GM12878 (cell line): ENCODE measurements around the gene TAS2R9. TPM values are rescaled to one million over a fixed set of nuclear protein-coding genes. Genes with fewer than 3 reads are reported as not detected.

Experiments
- ATAC-seq: fragments of 200-7000 bp; cut with Tn5 transposase; 3 replicates; pipeline ENCODE4 v1.9.1; 2020; ENCODE audit warnings: mild to moderate bottlenecking, moderate library complexity
- BruUV-seq: library from RNA; stranded (reverse); fragments of 400-500 nt; replicated peaks from 2 replicates; lab custom pipeline; 2021; lab: Mats Ljungman, UMichigan
- CTCF ChIA-PET: fragments of 300-600 bp; sonication (Branson Sonifier 250); formaldehyde crosslinking; extraction: SDS; loops from one replicate; lab custom pipeline; 2021; ENCODE audit warnings: inconsistent platforms; lab: Yijun Ruan, JAX
- POLR2A ChIA-PET: fragments of 350-600 bp; formaldehyde crosslinking; extraction: SDS; loops from one replicate; lab custom pipeline; 2021; ENCODE audit warnings: inconsistent platforms; lab: Charles Lee
- RAD21 ChIA-PET: fragments of 300-600 bp; sonication (Branson Sonifier 250); formaldehyde crosslinking; loops from one replicate; lab custom pipeline; 2023; ENCODE audit warnings: antibody characterized with exemption; ENCODE audit not compliant: unreplicated experiment; lab: Charles Lee
- SMC1A ChIA-PET: fragments of 300-600 bp; sonication (Branson Sonifier 250); formaldehyde crosslinking; loops from one replicate; lab custom pipeline; 2023; ENCODE audit not compliant: unreplicated experiment, uncharacterized antibody; lab: Charles Lee
- DNase-seq: peaks from one replicate; pipeline ENCODE4 v3.0.0-alpha.2; 2011; ENCODE audit warnings: low read depth, low spot score
- FAIRE-seq: peaks from 3 replicates; lab custom pipeline; 2011; peaks lifted over from hg19 to GRCh38; lab: Jason Lieb, UNC
- H2AFZ ChIP-seq: 2 replicates; pipeline ENCODE4 v1.6.0; 2011; ENCODE audit warnings: low read depth, low read length, control low read depth; ENCODE audit not compliant: control insufficient read depth
- H3K27ac ChIP-seq: 2 replicates; pipeline ENCODE4 v1.5.1; 2011; ENCODE audit warnings: control low read depth; ENCODE audit not compliant: control insufficient read depth, insufficient read depth
- H3K27me3 ChIP-seq, 2 experiments: replicated peaks in 1 of 2; 2 replicates each; pipeline versions ENCODE4 v1.6.0 to v1.6.1; 2011; ENCODE audit warnings: low read length in 1 of 2; ENCODE audit not compliant: control insufficient read depth in 2 of 2, insufficient read depth in 2 of 2
- H3K36me3 ChIP-seq, 2 experiments: 2 replicates each; pipeline ENCODE4 v1.5.1; 2011; ENCODE audit warnings: low read length in 1 of 2; ENCODE audit not compliant: control insufficient read depth in 2 of 2, insufficient read depth in 2 of 2
- H3K4me1 ChIP-seq: 2 replicates; pipeline ENCODE4 v1.6.1; 2011; ENCODE audit warnings: mild to moderate bottlenecking, low read length, moderate library complexity, mixed read lengths; ENCODE audit not compliant: control insufficient read depth, insufficient read depth
- H3K4me2 ChIP-seq: 2 replicates; pipeline ENCODE4 v1.6.0; 2011; ENCODE audit warnings: control low read depth; ENCODE audit not compliant: control insufficient read depth, insufficient read depth
- H3K4me3 ChIP-seq: fragments of 200-600 bp; sonication (generic); 2 replicates; pipeline ENCODE4 v1.5.1; 2016
- H3K79me2 ChIP-seq: 2 replicates; pipeline ENCODE4 v1.6.0; 2011; ENCODE audit warnings: low read length; ENCODE audit not compliant: control insufficient read depth, insufficient read depth
- H3K9ac ChIP-seq: 2 replicates; pipeline ENCODE4 v1.8.0; 2011; ENCODE audit warnings: low read length, control low read depth, mixed read lengths; ENCODE audit not compliant: control insufficient read depth, insufficient read depth
- H3K9me3 ChIP-seq: replicated peaks from 3 replicates; pipeline ENCODE4 v1.5.1; 2011; ENCODE audit warnings: mild to moderate bottlenecking, low read length; ENCODE audit not compliant: control insufficient read depth, insufficient read depth
- H4K20me1 ChIP-seq: 2 replicates; pipeline ENCODE4 v1.6.0; 2011; ENCODE audit not compliant: control insufficient read depth, insufficient read depth
- HDGF ChIP-seq: fragments of 450-650 bp; IDR thresholded peaks from 2 replicates; pipeline ENCODE4 v1.6.1; 2016; ENCODE audit warnings: antibody characterized with exemption
- MEF2A ChIP-seq: IDR thresholded peaks from 2 replicates; pipeline ENCODE4 v1.6.1; 2011; ENCODE audit warnings: low read depth, mild to moderate bottlenecking, low read length, moderate library complexity; ENCODE audit not compliant: insufficient read depth
- RBBP5 ChIP-seq: fragments of 200-600 bp; sonication (generic); conservative IDR thresholded peaks from 2 replicates; pipeline ENCODE4 v1.6.1; 2016
- RUNX3 ChIP-seq: IDR thresholded peaks from 2 replicates; pipeline ENCODE4 v1.6.1; 2012; ENCODE audit warnings: low read length, inconsistent platforms
- SPI1 ChIP-seq: IDR thresholded peaks from 2 replicates; pipeline ENCODE4 v1.6.1; 2011; ENCODE audit warnings: low read depth, mild to moderate bottlenecking, low read length, moderate library complexity, borderline replicate concordance; ENCODE audit not compliant: insufficient read depth
- SRF ChIP-seq, 2 experiments: IDR thresholded peaks; 2 replicates each; pipeline ENCODE4 v1.6.1; 2011; ENCODE audit warnings: low read depth in 2 of 2, low read length in 2 of 2, mild to moderate bottlenecking in 1 of 2, moderate library complexity in 1 of 2
- SUZ12 ChIP-seq: fragments of 200-600 bp; sonication (generic); IDR thresholded peaks from one replicate; pipeline ENCODE4 v1.6.1; 2018; ENCODE audit warnings: antibody characterized with exemption, mild to moderate bottlenecking; ENCODE audit not compliant: unreplicated experiment
- TCF3 ChIP-seq: IDR thresholded peaks from 2 replicates; pipeline ENCODE4 v1.6.1; 2012; ENCODE audit warnings: low read depth, mild to moderate bottlenecking, low read length, borderline replicate concordance; ENCODE audit not compliant: insufficient read depth
- WGBS: methylation state at CpG from one replicate; pipeline ENCODE4 v1.1.6; 2016; ENCODE audit warnings: low lambda C conversion rate; ENCODE audit not compliant: insufficient replicate concordance, insufficient coverage; ENCODE audit errors: missing lambda C conversion rate; 5-methylcytosine and 5-hydroxymethylcytosine counted together
- in situ Hi-C: fragments of 300-500 bp; cut with MboI; formaldehyde crosslinking; loops from 9 replicates; pipeline ENCODE4 v1.14.3; 2018; ENCODE audit warnings: mixed read lengths
- intact Hi-C: fragments of 100-400 bp; cut with micrococcal nuclease; formaldehyde crosslinking; loops from one replicate; pipeline ENCODE4 v1.14.2; 2022; ENCODE audit not compliant: unreplicated experiment
- polyA plus RNA-seq, 11 experiments: library from polyadenylated mRNA; depleted of rRNA in 4 of 11; unstranded in 6 of 11; stranded (reverse) in 5 of 11; fragments of >200 nt; fragmentation: Nextera tagmentation in 4 of 11; fragmentation: Illumina TruSeq in 1 of 11; extraction: Ambion mirVana in 4 of 11; extraction: Trizol in 1 of 11; gene quantifications; 1 replicate in 1 of 11; 2 replicates in 10 of 11; pipeline versions ENCODE4 v1.2.1 to v1.2.3, GENCODE V29; 2011 to 2016; ENCODE audit warnings: inconsistent platforms in 2 of 11, missing spikeins in 2 of 11, low read depth in 1 of 11
- total RNA-seq, 4 experiments: library from RNA; depleted of rRNA in 3 of 4; stranded (reverse); fragments of >200 nt in 3 of 4; fragmentation: Illumina TruSeq in 1 of 4; extraction: Trizol in 1 of 4; gene quantifications; 2 replicates each; pipeline versions ENCODE4 v1.2.1 to v1.2.3, GENCODE V29; 2013 to 2021
- TF ChIP-seq, protein P1 (sequence below): IDR thresholded peaks from 2 replicates; pipeline ENCODE4 v1.6.1; 2012; ENCODE audit warnings: low read depth, low read length, improper control_type of control experiment
- TF ChIP-seq, protein P2 (sequence below): fragments of 450-650 bp; IDR thresholded peaks from 2 replicates; pipeline ENCODE4 v1.6.1; 2017; ENCODE audit warnings: low read depth, mild to moderate bottlenecking, moderate library complexity
- TF ChIP-seq, protein P3 (sequence below): IDR thresholded peaks from 2 replicates; pipeline ENCODE4 v1.6.1; 2011; ENCODE audit warnings: low read depth, low read length, improper control_type of control experiment, borderline replicate concordance
- TF ChIP-seq, protein P4 (sequence below): IDR thresholded peaks from 2 replicates; pipeline ENCODE4 v1.6.1; 2012; ENCODE audit warnings: mild to moderate bottlenecking, low read depth, low read length

TAS2R9 gene
- total and polyA plus RNA-seq, 10 of the 15 experiments (the other 5 are each of a cell fraction or from before 2014, with no cell fraction given), result 0.08 to 0.13 TPM; not detected in 8

DNA sequence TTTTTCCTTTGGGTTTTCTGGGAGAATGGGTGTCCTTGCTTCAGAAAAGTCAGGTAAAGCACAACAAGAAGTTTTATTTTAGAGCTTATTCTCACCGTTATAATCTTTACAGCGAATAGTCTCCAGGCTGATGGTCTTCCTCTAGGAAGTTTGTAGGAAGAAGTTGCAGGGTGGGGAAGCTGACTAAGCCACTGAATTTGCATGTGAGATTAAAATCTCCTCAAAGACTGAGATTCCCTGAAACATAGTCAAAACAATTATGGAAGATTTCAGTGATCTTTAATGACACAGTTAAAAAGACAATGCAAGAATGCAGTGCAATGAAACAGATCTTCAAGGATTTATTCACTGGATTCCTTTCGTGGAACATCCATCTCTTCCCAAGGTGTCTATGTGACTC is 15.0 kb upstream of the TAS2R9 start (continued):
- TF ChIP-seq, protein P1, sequence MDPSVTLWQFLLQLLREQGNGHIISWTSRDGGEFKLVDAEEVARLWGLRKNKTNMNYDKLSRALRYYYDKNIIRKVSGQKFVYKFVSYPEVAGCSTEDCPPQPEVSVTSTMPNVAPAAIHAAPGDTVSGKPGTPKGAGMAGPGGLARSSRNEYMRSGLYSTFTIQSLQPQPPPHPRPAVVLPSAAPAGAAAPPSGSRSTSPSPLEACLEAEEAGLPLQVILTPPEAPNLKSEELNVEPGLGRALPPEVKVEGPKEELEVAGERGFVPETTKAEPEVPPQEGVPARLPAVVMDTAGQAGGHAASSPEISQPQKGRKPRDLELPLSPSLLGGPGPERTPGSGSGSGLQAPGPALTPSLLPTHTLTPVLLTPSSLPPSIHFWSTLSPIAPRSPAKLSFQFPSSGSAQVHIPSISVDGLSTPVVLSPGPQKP, result no peak
- TF ChIP-seq, protein P2, sequence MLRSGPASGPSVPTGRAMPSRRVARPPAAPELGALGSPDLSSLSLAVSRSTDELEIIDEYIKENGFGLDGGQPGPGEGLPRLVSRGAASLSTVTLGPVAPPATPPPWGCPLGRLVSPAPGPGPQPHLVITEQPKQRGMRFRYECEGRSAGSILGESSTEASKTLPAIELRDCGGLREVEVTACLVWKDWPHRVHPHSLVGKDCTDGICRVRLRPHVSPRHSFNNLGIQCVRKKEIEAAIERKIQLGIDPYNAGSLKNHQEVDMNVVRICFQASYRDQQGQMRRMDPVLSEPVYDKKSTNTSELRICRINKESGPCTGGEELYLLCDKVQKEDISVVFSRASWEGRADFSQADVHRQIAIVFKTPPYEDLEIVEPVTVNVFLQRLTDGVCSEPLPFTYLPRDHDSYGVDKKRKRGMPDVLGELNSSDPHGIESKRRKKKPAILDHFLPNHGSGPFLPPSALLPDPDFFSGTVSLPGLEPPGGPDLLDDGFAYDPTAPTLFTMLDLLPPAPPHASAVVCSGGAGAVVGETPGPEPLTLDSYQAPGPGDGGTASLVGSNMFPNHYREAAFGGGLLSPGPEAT, result no peak
- no peak for TF ChIP-seq RUNX3
- no peak for TF ChIP-seq SRF (IDR thresholded peaks at IDR 0.05; ENCODE audit: low read depth in 2 of 2, low read length in 2 of 2)
- TF ChIP-seq MEF2A, result no peak
- TF ChIP-seq, all 136 proteins: peak for 0

DNA sequence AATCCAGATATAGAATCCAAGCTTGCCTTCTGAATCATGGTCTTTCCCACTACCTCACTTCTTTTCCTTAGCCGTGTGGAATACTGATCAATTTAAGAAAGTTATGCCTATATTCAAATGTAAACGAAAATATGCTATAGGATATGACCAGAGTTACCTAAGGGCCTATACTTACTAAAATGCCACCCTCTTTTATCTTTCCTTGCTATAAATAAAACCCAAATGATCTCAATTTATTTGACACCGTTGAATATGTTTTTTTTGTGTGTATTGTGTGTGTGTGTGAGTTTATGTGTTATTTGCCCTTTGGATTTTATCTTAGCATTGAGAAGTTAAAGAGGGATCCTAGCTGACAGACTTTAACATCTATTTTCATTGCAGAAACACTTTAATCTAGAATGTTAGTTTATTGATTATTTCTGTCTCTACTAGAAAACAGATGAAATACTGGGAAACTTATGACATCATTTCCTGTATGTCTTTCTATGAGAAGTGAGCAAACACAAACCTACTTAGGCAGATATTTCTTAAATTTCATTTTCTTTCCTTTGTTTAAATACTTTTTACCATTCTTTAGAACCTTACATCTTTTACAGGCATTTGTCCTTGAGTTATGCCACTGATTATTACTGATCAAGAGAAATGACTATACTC is 2.0 kb upstream of the TAS2R9 start:
- H3K27ac ChIP-seq, result no peak overlapping the region
- no peaks in the 10 kb centered on the region for H3K4me1 ChIP-seq
- no peak overlapping the region for H3K9ac ChIP-seq
- DNase-seq (no peak), ATAC-seq (no peak), FAIRE-seq (no peak)
- SMC1A ChIA-PET, result interaction anchor here (1.3 kb wide), 1 partner anchor 236 kb away, joined by 3 read pairs; no protein-coding TSS in a partner anchor
- H2AFZ ChIP-seq, result no peak overlapping the region
- POLR2A ChIA-PET, result no interaction called here
- RAD21 ChIA-PET, result no interaction called here
- in situ Hi-C loops, result no loop called here
- no peak overlapping the region for H3K4me2 ChIP-seq
- no peaks in the 10 kb centered on the region for H3K9me3 ChIP-seq
- BruUV-seq, result no TSS peak
- CTCF ChIA-PET, result no interaction called here
- no peaks in the 10 kb centered on the region for H3K36me3 ChIP-seq
- no peak overlapping the region for H3K4me3 ChIP-seq
- WGBS, result 13% methylated on average over 3 of the region's 3 CpGs
- intact Hi-C loops, result no loop called here
- H3K27me3 ChIP-seq, result no peaks in the 10 kb centered on the region
- H3K79me2 ChIP-seq, result no peaks in the 10 kb centered on the region
- H4K20me1 ChIP-seq, result no peaks in the 10 kb centered on the region
- no peak for TF ChIP-seq TCF3
- TF ChIP-seq, protein P3, sequence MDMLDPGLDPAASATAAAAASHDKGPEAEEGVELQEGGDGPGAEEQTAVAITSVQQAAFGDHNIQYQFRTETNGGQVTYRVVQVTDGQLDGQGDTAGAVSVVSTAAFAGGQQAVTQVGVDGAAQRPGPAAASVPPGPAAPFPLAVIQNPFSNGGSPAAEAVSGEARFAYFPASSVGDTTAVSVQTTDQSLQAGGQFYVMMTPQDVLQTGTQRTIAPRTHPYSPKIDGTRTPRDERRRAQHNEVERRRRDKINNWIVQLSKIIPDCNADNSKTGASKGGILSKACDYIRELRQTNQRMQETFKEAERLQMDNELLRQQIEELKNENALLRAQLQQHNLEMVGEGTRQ, result no peak
- TF ChIP-seq, protein P1, result no peak
- TF ChIP-seq, protein P4, sequence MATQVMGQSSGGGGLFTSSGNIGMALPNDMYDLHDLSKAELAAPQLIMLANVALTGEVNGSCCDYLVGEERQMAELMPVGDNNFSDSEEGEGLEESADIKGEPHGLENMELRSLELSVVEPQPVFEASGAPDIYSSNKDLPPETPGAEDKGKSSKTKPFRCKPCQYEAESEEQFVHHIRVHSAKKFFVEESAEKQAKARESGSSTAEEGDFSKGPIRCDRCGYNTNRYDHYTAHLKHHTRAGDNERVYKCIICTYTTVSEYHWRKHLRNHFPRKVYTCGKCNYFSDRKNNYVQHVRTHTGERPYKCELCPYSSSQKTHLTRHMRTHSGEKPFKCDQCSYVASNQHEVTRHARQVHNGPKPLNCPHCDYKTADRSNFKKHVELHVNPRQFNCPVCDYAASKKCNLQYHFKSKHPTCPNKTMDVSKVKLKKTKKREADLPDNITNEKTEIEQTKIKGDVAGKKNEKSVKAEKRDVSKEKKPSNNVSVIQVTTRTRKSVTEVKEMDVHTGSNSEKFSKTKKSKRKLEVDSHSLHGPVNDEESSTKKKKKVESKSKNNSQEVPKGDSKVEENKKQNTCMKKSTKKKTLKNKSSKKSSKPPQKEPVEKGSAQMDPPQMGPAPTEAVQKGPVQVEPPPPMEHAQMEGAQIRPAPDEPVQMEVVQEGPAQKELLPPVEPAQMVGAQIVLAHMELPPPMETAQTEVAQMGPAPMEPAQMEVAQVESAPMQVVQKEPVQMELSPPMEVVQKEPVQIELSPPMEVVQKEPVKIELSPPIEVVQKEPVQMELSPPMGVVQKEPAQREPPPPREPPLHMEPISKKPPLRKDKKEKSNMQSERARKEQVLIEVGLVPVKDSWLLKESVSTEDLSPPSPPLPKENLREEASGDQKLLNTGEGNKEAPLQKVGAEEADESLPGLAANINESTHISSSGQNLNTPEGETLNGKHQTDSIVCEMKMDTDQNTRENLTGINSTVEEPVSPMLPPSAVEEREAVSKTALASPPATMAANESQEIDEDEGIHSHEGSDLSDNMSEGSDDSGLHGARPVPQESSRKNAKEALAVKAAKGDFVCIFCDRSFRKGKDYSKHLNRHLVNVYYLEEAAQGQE, result no peak
- no peak for TF ChIP-seq SUZ12
- TF ChIP-seq SPI1, result no peak
- TF ChIP-seq RBBP5, result no peak
- no peak for TF ChIP-seq HDGF
